OCI-LY1 (cell line): Measurements from ENCODE around the gene ZNF19.

Experiments used
- H2AFZ ChIP-seq: fragments of 200-600 bp; sonication (generic), shearing (Covaris generic); 2 replicates; pipeline ENCODE4 v1.6.0; 2014; ENCODE audit warnings: antibody characterized with exemption, mild to moderate bottlenecking, low read length
- H3F3A ChIP-seq: fragments of 200-600 bp; sonication (generic), shearing (Covaris generic); 2 replicates; pipeline ENCODE4 v1.6.0; 2014; ENCODE audit warnings: mild to moderate bottlenecking, antibody characterized with exemption, low read length, moderate library complexity; ENCODE audit not compliant: insufficient read depth
- H3K27ac ChIP-seq: fragments of 200-600 bp; sonication (generic); 2 replicates; pipeline ENCODE4 v1.5.1; 2014; ENCODE audit warnings: low read length, mixed run types, mild to moderate bottlenecking, low read depth; ENCODE audit not compliant: poor library complexity, severe bottlenecking
- H3K27me3 ChIP-seq: fragments of 200-600 bp; sonication (generic); 2 replicates; pipeline ENCODE4 v1.6.0; 2014; ENCODE audit warnings: antibody characterized with exemption, mild to moderate bottlenecking, low read length, moderate library complexity; ENCODE audit not compliant: insufficient read depth
- H3K36me3 ChIP-seq: fragments of 200-600 bp; sonication (generic); 2 replicates; pipeline ENCODE4 v1.6.1; 2014; ENCODE audit warnings: mild to moderate bottlenecking, antibody characterized with exemption, low read length, moderate library complexity, mixed read lengths; ENCODE audit not compliant: insufficient read depth
- H3K4me1 ChIP-seq: fragments of 200-600 bp; sonication (generic); 2 replicates; pipeline ENCODE4 v1.5.1; 2014; ENCODE audit warnings: mild to moderate bottlenecking, low read length, moderate library complexity; ENCODE audit not compliant: insufficient read depth, severe bottlenecking
- H3K4me2 ChIP-seq: fragments of 200-600 bp; sonication (generic), shearing (Covaris generic); 2 replicates; pipeline ENCODE4 v1.6.1; 2014; ENCODE audit warnings: low read length
- H3K4me3 ChIP-seq: fragments of 200-600 bp; sonication (generic); 2 replicates; pipeline ENCODE4 v1.5.1; 2014; ENCODE audit warnings: low read length, low read depth, mild to moderate bottlenecking, mixed read lengths; ENCODE audit not compliant: poor library complexity, severe bottlenecking
- H3K79me2 ChIP-seq: fragments of 200-600 bp; shearing (Covaris generic); 2 replicates; pipeline ENCODE4 v1.6.1; 2016; ENCODE audit warnings: mixed run types, low read length, mixed read lengths; ENCODE audit not compliant: insufficient read depth
- H3K9ac ChIP-seq: fragments of 200-600 bp; sonication (generic), shearing (Covaris generic); 2 replicates; pipeline ENCODE4 v1.6.1; 2014; ENCODE audit warnings: mild to moderate bottlenecking, low read length, mixed read lengths
- H3K9me2 ChIP-seq: fragments of 200-600 bp; sonication (generic), shearing (Covaris generic); 2 replicates; pipeline ENCODE4 v1.6.1; 2014; ENCODE audit warnings: low read depth, mild to moderate bottlenecking, low read length, mixed read lengths
- H3K9me3 ChIP-seq: fragments of 200-600 bp; shearing (Covaris generic); 2 replicates; pipeline ENCODE4 v1.6.1; 2014; ENCODE audit warnings: low read length, mixed read lengths
- H4K20me1 ChIP-seq: fragments of 200-600 bp; sonication (generic), shearing (Covaris generic); 2 replicates; pipeline ENCODE4 v1.6.0; 2016; ENCODE audit warnings: mild to moderate bottlenecking, low read length; ENCODE audit not compliant: insufficient read depth
- EZH2 ChIP-seq: fragments of 200-600 bp; sonication (generic), shearing (Covaris generic); IDR thresholded peaks from 2 replicates; pipeline ENCODE4 v1.8.0; 2017; ENCODE audit warnings: borderline replicate concordance, mixed run types, mild to moderate bottlenecking, antibody characterized with exemption, low read length, moderate library complexity, mixed read lengths
- TF ChIP-seq, protein P1 (sequence below): fragments of 200-600 bp; sonication (generic), shearing (Covaris generic); IDR thresholded peaks from 2 replicates; pipeline ENCODE4 v1.5.1; 2017; ENCODE audit warnings: mild to moderate bottlenecking, antibody characterized with exemption, low read length, moderate library complexity, mixed read lengths

Gene ZNF19

DNA sequence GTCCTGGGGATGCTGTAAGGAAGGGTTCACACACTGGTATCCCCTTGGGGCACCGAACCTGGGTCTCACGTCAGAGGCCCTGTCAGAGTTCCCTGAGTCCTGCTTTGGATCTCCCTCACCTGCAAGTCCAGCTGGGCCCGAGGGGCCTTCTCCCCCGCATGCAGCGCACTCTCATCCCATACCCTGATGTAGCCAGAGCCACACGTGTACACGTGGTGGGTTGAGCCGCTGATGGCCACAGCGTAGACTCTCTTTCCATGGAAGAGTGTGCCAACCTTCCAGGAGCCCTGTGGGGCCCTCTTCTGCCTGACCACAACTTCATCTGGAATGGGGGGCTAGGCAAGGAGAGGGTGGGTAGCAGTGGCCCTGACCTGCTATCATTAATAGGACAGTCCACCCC lies 57.1 kb downstream of the ZNF19 start:
- Histone ChIP-seq H3K9ac (no peak overlapping the region), H3F3A (no peaks in the 10 kb centered on the region), H3K27ac (no peak overlapping the region), H3K9me3 (no peaks in the 10 kb centered on the region), H3K4me1 (no peaks in the 10 kb centered on the region), H3K4me3 (no peak overlapping the region), H3K9me2 (no peaks in the 10 kb centered on the region), H4K20me1 (no peaks in the 10 kb centered on the region), H3K36me3 (no peaks in the 10 kb centered on the region), H3K27me3 (no peaks in the 10 kb centered on the region; the same call in 1 of the 2 replicates), H3K79me2 (no peaks in the 10 kb centered on the region), H2AFZ (no peak overlapping the region), H3K4me2 (no peak overlapping the region)
- no peak for TF ChIP-seq EZH2
- TF ChIP-seq, protein P1, sequence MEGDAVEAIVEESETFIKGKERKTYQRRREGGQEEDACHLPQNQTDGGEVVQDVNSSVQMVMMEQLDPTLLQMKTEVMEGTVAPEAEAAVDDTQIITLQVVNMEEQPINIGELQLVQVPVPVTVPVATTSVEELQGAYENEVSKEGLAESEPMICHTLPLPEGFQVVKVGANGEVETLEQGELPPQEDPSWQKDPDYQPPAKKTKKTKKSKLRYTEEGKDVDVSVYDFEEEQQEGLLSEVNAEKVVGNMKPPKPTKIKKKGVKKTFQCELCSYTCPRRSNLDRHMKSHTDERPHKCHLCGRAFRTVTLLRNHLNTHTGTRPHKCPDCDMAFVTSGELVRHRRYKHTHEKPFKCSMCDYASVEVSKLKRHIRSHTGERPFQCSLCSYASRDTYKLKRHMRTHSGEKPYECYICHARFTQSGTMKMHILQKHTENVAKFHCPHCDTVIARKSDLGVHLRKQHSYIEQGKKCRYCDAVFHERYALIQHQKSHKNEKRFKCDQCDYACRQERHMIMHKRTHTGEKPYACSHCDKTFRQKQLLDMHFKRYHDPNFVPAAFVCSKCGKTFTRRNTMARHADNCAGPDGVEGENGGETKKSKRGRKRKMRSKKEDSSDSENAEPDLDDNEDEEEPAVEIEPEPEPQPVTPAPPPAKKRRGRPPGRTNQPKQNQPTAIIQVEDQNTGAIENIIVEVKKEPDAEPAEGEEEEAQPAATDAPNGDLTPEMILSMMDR, result no peak

DNA sequence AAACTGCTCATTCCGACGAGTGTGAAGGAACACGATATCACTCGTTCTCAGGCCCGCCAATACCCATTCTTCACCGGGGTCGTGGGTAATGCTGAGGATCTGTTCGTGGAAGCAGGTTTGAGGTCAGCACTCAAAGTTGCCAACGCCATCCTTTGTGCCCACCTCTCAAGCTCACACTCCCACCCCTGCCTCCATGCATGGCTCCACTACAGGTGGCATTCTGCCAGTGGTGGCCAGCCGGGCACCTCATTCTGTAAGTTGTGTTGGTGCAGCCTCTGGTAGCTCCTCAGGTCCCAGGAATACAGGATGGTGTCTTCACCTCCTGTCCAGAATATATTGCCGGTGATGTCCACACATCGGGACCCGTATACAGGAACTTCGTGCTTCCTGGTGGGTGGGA lies 57.9 kb downstream of the ZNF19 start:
- H2AFZ ChIP-seq, result no peak overlapping the region
- no peak overlapping the region for H3K4me3 ChIP-seq
- H3K79me2 ChIP-seq, result no peaks in the 10 kb centered on the region
- no peak for TF ChIP-seq EZH2
- TF ChIP-seq, protein P1, result no peak
- no peaks in the 10 kb centered on the region for H4K20me1 ChIP-seq
- peaks cover 3% of the 10 kb centered on the region for H3K27me3 ChIP-seq
- no peaks in the 10 kb centered on the region for H3K9me3 ChIP-seq
- H3K9ac ChIP-seq, result no peak overlapping the region
- H3F3A ChIP-seq, result no peaks in the 10 kb centered on the region
- no peak overlapping the region for H3K27ac ChIP-seq
- no peaks in the 10 kb centered on the region for H3K9me2 ChIP-seq
- no peaks in the 10 kb centered on the region for H3K4me1 ChIP-seq
- no peaks in the 10 kb centered on the region for H3K36me3 ChIP-seq
- no peak overlapping the region for H3K4me2 ChIP-seq

DNA sequence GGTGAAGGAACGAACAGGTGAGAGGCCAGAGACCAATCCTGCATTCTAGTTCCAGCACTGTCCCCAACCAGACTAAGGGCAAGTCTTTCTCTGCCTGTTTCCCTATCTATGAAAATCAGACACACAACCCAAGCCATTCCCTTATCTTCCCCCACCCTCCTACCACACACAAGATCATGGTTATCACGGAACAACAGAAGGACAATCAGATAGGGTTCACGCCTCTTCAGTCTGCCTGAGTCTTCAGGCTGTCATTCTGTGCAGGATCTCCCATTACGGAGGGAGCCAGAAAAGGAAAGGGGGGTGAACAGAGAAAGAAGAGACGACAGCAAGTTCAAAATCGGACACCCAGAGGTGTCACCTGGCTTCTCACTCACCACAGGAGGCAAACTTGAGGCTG lies 58.4 kb downstream of the ZNF19 start:
- H3K9me3 ChIP-seq, result no peaks in the 10 kb centered on the region
- TF ChIP-seq, protein P1, result no peak
- no peak for TF ChIP-seq EZH2
- H3K9ac ChIP-seq, result no peak overlapping the region
- H3K4me3 ChIP-seq, result no peak overlapping the region
- H3K4me1 ChIP-seq, result no peaks in the 10 kb centered on the region
- no peak overlapping the region for H3K4me2 ChIP-seq
- no peaks in the 10 kb centered on the region for H3K79me2 ChIP-seq
- no peaks in the 10 kb centered on the region for H3F3A ChIP-seq
- no peaks in the 10 kb centered on the region for H4K20me1 ChIP-seq
- H3K27ac ChIP-seq, result no peak overlapping the region
- no peaks in the 10 kb centered on the region for H3K9me2 ChIP-seq
- H2AFZ ChIP-seq, result no peak overlapping the region
- H3K27me3 ChIP-seq, result peaks cover 5% of the 10 kb centered on the region
- no peaks in the 10 kb centered on the region for H3K36me3 ChIP-seq
